HCT116 (cell line): ENCODE measurements around the gene MAEA. TPM values are rescaled to one million over a fixed set of nuclear protein-coding genes. Genes with fewer than 3 reads are reported as not detected.

Source experiments
- ATAC-seq: fragments of 200-7000 bp; cut with Tn5 transposase; 2 replicates; pipeline ENCODE4 v1.9.1; 2020; ENCODE audit warnings: mild to moderate bottlenecking, moderate library complexity
- BruUV-seq: library from RNA; stranded (reverse); fragments of 400-500 nt; replicated peaks from 2 replicates; lab custom pipeline; 2021; lab: Mats Ljungman, UMichigan
- CTCF ChIA-PET: fragments of 300-600 bp; sonication (Branson Sonifier 250); formaldehyde crosslinking; loops from one replicate; lab custom pipeline; 2021; ENCODE audit warnings: antibody characterized with exemption; lab: Charles Lee
- POLR2A ChIA-PET: fragments of 300-600, 350-600 bp; sonication (Branson Sonifier 250); formaldehyde crosslinking; loops from one replicate; lab custom pipeline; 2021; ENCODE audit warnings: antibody characterized with exemption; lab: Charles Lee
- RAD21 ChIA-PET, 2 experiments: fragments of 300-600 bp; sonication (Branson Sonifier 250); formaldehyde crosslinking; loops; one replicate each; lab custom pipeline; 2023; ENCODE audit warnings: low total read pairs in 2 of 2; ENCODE audit not compliant: uncharacterized antibody in 2 of 2, unreplicated experiment in 2 of 2, low non-redundant PET in 1 of 2; lab: Charles Lee
- DNase-seq: peaks from one replicate; pipeline ENCODE4 v3.0.0-alpha.2; 2010; ENCODE audit warnings: low read depth, low spot score
- H2AFZ ChIP-seq: fragments of 200-600 bp; shearing (Covaris generic), sonication (generic); 2 replicates; pipeline ENCODE4 v1.6.1; 2017; ENCODE audit warnings: low read depth, mixed run types, mixed read lengths, antibody characterized with exemption, low read length; ENCODE audit not compliant: poor library complexity, severe bottlenecking
- H3K27ac ChIP-seq: 2 replicates; pipeline ENCODE4 v1.5.1; 2012; ENCODE audit warnings: low read depth, low read length
- H3K27me3 ChIP-seq: fragments of 200-600 bp; sonication (generic); 2 replicates; pipeline ENCODE4 v1.6.1; 2016; ENCODE audit warnings: mixed run types, low read length, mixed read lengths; ENCODE audit not compliant: insufficient read depth
- H3K36me3 ChIP-seq, 2 experiments: fragments of 200-500 bp in 1 of 2; fragments of 200-600 bp in 1 of 2; sonication (Bioruptor generic) in 1 of 2; sonication (generic) in 1 of 2; 2 replicates each; pipeline versions ENCODE4 v1.5.1 to v1.6.1; 2014 to 2016; ENCODE audit warnings: low read length in 2 of 2, inconsistent platforms in 1 of 2, mixed read lengths in 1 of 2, mixed run types in 1 of 2; ENCODE audit not compliant: insufficient read depth in 2 of 2, control insufficient read depth in 1 of 2
- H3K4me1 ChIP-seq, 2 experiments: fragments of 200-600 bp in 1 of 2; sonication (generic) in 1 of 2; 2 replicates each; pipeline versions ENCODE4 v1.5.1 to v1.6.1; 2012 to 2017; ENCODE audit warnings: low read length in 2 of 2, inconsistent platforms in 1 of 2, mild to moderate bottlenecking in 1 of 2, mixed read lengths in 1 of 2, mixed run types in 1 of 2, moderate library complexity in 1 of 2; ENCODE audit not compliant: insufficient read depth in 2 of 2, control insufficient read depth in 1 of 2
- H3K4me2 ChIP-seq: fragments of 200-600 bp; sonication (generic); 2 replicates; pipeline ENCODE4 v1.6.1; 2017; ENCODE audit warnings: mixed run types, low read length, mixed read lengths
- H3K4me3 ChIP-seq, 2 experiments: fragments of 200-600 bp in 1 of 2; sonication (generic) in 1 of 2; replicated peaks in 1 of 2; 2 replicates each; pipeline ENCODE4 v1.5.1; 2011 to 2016; ENCODE audit warnings: low read length in 2 of 2, control low read depth in 1 of 2, low read depth in 1 of 2, mild to moderate bottlenecking in 1 of 2, mixed read lengths in 1 of 2, mixed run types in 1 of 2
- H3K79me2 ChIP-seq: fragments of 200-600 bp; sonication (generic); 2 replicates; pipeline ENCODE4 v1.6.1; 2017; ENCODE audit warnings: mild to moderate bottlenecking, mixed run types, low read length, moderate library complexity, mixed read lengths; ENCODE audit not compliant: insufficient read depth
- H3K9ac ChIP-seq: fragments of 200-600 bp; sonication (generic); 2 replicates; pipeline ENCODE4 v1.6.1; 2016; ENCODE audit warnings: low read length, mixed read lengths
- H3K9me2 ChIP-seq: fragments of 200-600 bp; sonication (generic), shearing (Covaris generic); 2 replicates; pipeline ENCODE4 v1.6.1; 2017; ENCODE audit warnings: mixed run types, mild to moderate bottlenecking, moderate library complexity; ENCODE audit not compliant: insufficient read depth
- H3K9me3 ChIP-seq, 2 experiments: fragments of 200-500 bp in 1 of 2; fragments of 200-600 bp in 1 of 2; sonication (Bioruptor generic) in 1 of 2; sonication (generic) in 1 of 2; 2 replicates each; pipeline ENCODE4 v1.6.1; 2014 to 2017; ENCODE audit warnings: low read length in 2 of 2, mixed read lengths in 2 of 2, inconsistent platforms in 1 of 2, low read depth in 1 of 2, mild to moderate bottlenecking in 1 of 2, mixed run types in 1 of 2, moderate library complexity in 1 of 2; ENCODE audit not compliant: control insufficient read depth in 1 of 2, insufficient read depth in 1 of 2
- H4K20me1 ChIP-seq: fragments of 200-600 bp; sonication (generic), shearing (Covaris generic); 2 replicates; pipeline ENCODE4 v1.6.1; 2017; ENCODE audit warnings: mixed run types, mild to moderate bottlenecking, moderate library complexity; ENCODE audit not compliant: insufficient read depth
- CBX3 ChIP-seq: IDR thresholded peaks from 2 replicates; pipeline ENCODE4 v1.6.1; 2012; ENCODE audit warnings: low read depth
- CEBPB ChIP-seq: IDR thresholded peaks from 2 replicates; pipeline ENCODE4 v1.6.1; 2012; ENCODE audit warnings: low read depth
- EGR1 ChIP-seq: IDR thresholded peaks from 2 replicates; pipeline ENCODE4 v1.6.1; 2012; ENCODE audit warnings: low read depth
- ELF1 ChIP-seq: IDR thresholded peaks from 2 replicates; pipeline ENCODE4 v1.6.1; 2012; ENCODE audit warnings: low read depth, borderline replicate concordance
- EZH2 ChIP-seq: fragments of 200-600 bp; sonication (generic); IDR thresholded peaks from 2 replicates; pipeline ENCODE4 v1.6.1; 2017; ENCODE audit warnings: antibody characterized with exemption, mixed run types
- EZH2phosphoT487 ChIP-seq: fragments of 200-600 bp; IDR thresholded peaks from 2 replicates; pipeline ENCODE4 v1.6.1; 2018; ENCODE audit warnings: antibody characterized with exemption, borderline replicate concordance
- FOSL1 ChIP-seq: IDR thresholded peaks from 2 replicates; pipeline ENCODE4 v1.6.1; 2012; ENCODE audit warnings: low read depth
- JUND ChIP-seq: IDR thresholded peaks from 2 replicates; pipeline ENCODE4 v1.6.1; 2012
- POLR2A ChIP-seq: IDR thresholded peaks from 2 replicates; pipeline ENCODE4 v1.7.0; 2011; ENCODE audit warnings: borderline replicate concordance; ENCODE audit not compliant: insufficient read depth, insufficient read length; ENCODE audit errors: extremely low read depth
- POLR2AphosphoS5 ChIP-seq: IDR thresholded peaks from 2 replicates; pipeline ENCODE4 v1.6.1; 2011; ENCODE audit warnings: mild to moderate bottlenecking, low read depth, low read length, moderate library complexity
- RAD21 ChIP-seq: IDR thresholded peaks from 2 replicates; pipeline ENCODE4 v1.6.1; 2012; ENCODE audit warnings: low read depth, mild to moderate bottlenecking
- SP1 ChIP-seq: IDR thresholded peaks from 2 replicates; pipeline ENCODE4 v1.6.1; 2012; ENCODE audit warnings: low read depth
- SRF ChIP-seq: IDR thresholded peaks from 2 replicates; pipeline ENCODE4 v1.6.1; 2012; ENCODE audit warnings: low read depth
- TCF7L2 ChIP-seq: IDR thresholded peaks from 2 replicates; pipeline ENCODE4 v1.7.0; 2011; ENCODE audit warnings: borderline replicate concordance, inconsistent platforms; ENCODE audit not compliant: insufficient read depth, insufficient read length; ENCODE audit errors: extremely low read depth
- YY1 ChIP-seq: IDR thresholded peaks from 2 replicates; pipeline ENCODE4 v1.6.1; 2011; ENCODE audit warnings: low read length, low read depth, moderate library complexity, mild to moderate bottlenecking; ENCODE audit not compliant: insufficient replicate concordance; ENCODE audit errors: extremely low read depth
- intact Hi-C: fragments of 100-400 bp; cut with micrococcal nuclease; formaldehyde crosslinking; loops from 2 replicates; pipeline ENCODE4 v1.10.0; 2022
- total RNA-seq: library from RNA; stranded (reverse); gene quantifications from one replicate; pipeline ENCODE4 v1.2.1, GENCODE V29; 2021; ENCODE audit not compliant: unreplicated experiment
- TF ChIP-seq, protein P1 (sequence below): IDR thresholded peaks from 2 replicates; pipeline ENCODE4 v1.6.1; 2012
- TF ChIP-seq, protein P2 (sequence below): IDR thresholded peaks from 2 replicates; pipeline ENCODE4 v1.6.1; 2011; ENCODE audit warnings: mild to moderate bottlenecking, low read length, moderate library complexity; ENCODE audit not compliant: insufficient replicate concordance; ENCODE audit errors: extremely low read depth
- TF ChIP-seq, protein P3 (sequence below), 3 experiments: fragments of 200-600 bp in 1 of 3; sonication (generic) in 1 of 3; IDR thresholded peaks in 2 of 3; conservative IDR thresholded peaks in 1 of 3; 2 replicates each; pipeline ENCODE4 v1.5.1; 2012 to 2017; ENCODE audit warnings: low read depth in 2 of 3, low read length in 2 of 3, antibody characterized with exemption in 1 of 3, borderline replicate concordance in 1 of 3, control low read depth in 1 of 3, mild to moderate bottlenecking in 1 of 3, mixed read lengths in 1 of 3, mixed run types in 1 of 3, moderate library complexity in 1 of 3; ENCODE audit not compliant: insufficient read depth in 1 of 3

Gene MAEA
- total RNA-seq, 1 experiment from 2014 or later = 88.3 TPM

DNA sequence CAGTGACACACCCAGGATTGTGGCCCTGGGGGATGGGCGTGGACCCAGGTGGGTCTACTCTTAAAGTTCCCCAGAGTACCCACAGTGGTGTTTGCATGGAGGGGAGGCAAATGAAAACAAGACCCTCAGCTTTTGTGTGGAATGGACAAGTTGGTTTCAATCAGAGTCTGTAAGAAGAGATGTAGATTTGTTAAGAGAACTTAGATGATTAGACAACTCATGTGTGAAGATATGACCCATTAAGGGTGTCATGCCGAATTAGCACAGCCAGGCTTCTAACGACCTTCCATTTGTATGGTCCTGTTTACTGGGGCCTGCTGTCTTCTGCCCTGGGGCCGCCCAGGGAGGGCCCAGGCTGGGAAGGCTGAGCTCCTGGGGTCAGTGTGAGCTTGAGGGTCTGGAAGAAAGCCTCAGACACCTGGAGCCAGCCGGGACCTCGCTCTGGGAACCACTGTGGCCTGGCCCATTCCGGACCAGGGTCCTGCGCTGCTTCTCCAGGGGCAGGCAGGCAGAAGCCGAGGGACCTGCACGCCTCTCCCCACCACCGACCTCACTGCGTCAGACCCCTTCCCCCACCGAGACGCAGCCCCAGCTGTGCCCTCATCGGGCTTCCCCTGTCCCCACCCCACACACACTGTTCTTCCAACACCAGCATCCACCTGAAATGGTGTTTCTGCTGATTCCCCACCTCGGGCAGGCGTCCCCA, 77.7 kb downstream of the MAEA start:
- no peaks in the 10 kb centered on the region for H3K9me3 ChIP-seq
- TF ChIP-seq POLR2AphosphoS5 (no peak), TCF7L2 (no peak), ELF1 (no peak), CEBPB (no peak), EZH2phosphoT487 (no peak), RAD21 (no peak), FOSL1 (no peak), JUND (no peak), SP1 (no peak), EGR1 (no peak), CBX3 (no peak), EZH2 (no peak), YY1 (no peak), POLR2A (no peak), SRF (no peak)
- TF ChIP-seq, protein P1, sequence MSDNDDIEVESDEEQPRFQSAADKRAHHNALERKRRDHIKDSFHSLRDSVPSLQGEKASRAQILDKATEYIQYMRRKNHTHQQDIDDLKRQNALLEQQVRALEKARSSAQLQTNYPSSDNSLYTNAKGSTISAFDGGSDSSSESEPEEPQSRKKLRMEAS = no peak
- TF ChIP-seq, protein P2, sequence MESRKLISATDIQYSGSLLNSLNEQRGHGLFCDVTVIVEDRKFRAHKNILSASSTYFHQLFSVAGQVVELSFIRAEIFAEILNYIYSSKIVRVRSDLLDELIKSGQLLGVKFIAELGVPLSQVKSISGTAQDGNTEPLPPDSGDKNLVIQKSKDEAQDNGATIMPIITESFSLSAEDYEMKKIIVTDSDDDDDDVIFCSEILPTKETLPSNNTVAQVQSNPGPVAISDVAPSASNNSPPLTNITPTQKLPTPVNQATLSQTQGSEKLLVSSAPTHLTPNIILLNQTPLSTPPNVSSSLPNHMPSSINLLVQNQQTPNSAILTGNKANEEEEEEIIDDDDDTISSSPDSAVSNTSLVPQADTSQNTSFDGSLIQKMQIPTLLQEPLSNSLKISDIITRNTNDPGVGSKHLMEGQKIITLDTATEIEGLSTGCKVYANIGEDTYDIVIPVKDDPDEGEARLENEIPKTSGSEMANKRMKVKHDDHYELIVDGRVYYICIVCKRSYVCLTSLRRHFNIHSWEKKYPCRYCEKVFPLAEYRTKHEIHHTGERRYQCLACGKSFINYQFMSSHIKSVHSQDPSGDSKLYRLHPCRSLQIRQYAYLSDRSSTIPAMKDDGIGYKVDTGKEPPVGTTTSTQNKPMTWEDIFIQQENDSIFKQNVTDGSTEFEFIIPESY = no peak
- TF ChIP-seq, protein P3, sequence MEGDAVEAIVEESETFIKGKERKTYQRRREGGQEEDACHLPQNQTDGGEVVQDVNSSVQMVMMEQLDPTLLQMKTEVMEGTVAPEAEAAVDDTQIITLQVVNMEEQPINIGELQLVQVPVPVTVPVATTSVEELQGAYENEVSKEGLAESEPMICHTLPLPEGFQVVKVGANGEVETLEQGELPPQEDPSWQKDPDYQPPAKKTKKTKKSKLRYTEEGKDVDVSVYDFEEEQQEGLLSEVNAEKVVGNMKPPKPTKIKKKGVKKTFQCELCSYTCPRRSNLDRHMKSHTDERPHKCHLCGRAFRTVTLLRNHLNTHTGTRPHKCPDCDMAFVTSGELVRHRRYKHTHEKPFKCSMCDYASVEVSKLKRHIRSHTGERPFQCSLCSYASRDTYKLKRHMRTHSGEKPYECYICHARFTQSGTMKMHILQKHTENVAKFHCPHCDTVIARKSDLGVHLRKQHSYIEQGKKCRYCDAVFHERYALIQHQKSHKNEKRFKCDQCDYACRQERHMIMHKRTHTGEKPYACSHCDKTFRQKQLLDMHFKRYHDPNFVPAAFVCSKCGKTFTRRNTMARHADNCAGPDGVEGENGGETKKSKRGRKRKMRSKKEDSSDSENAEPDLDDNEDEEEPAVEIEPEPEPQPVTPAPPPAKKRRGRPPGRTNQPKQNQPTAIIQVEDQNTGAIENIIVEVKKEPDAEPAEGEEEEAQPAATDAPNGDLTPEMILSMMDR (IDR thresholded peaks at IDR 0.05 in 2 of 3, conservative IDR thresholded peaks at IDR 0.05 in 1 of 3; ENCODE audit: borderline replicate concordance in 1 of 3, insufficient read depth in 1 of 3, low read depth in 2 of 3, low read length in 2 of 3) = no peak
- H3K79me2 ChIP-seq = no peaks in the 10 kb centered on the region
- H3K4me1 ChIP-seq = no peaks in the 10 kb centered on the region
- no peak overlapping the region for H3K9ac ChIP-seq
- RAD21 ChIA-PET = no interaction called here
- no peak overlapping the region for H3K27ac ChIP-seq
- DNase-seq (no peak), ATAC-seq (no peak)
- no peaks in the 10 kb centered on the region for H3K27me3 ChIP-seq
- H3K4me2 ChIP-seq = no peak overlapping the region
- intact Hi-C loops = no loop called here
- CTCF ChIA-PET = no interaction called here
- H3K36me3 ChIP-seq = no peaks in the 10 kb centered on the region
- no TSS peak for BruUV-seq
- H2AFZ ChIP-seq = no peak overlapping the region
- POLR2A ChIA-PET = no interaction called here
- H3K9me2 ChIP-seq = no peaks in the 10 kb centered on the region
- H3K4me3 ChIP-seq = no peak overlapping the region
- no peaks in the 10 kb centered on the region for H4K20me1 ChIP-seq
